ENCODE data around the gene DRD2.

Gene DRD2

DNA sequence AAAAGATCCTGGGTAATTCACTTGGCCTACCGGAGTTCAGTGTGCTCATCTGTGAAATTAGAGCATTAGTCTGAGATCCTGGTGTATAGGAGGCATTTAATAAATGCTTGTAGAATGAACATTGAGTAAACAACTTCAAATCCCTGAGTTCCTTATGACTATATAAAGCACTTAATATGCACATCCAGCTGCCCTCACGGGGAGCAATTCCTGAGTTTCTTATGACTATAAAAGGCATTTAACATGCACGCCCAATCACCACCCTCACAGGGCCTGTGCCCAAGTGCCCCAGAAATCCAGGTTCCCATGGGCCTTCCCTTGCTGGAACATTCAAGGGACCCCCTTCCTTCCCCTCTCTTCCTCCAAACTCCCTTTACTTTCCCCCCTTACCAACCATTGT is 13.6 kb downstream of the DRD2 start:
- in situ Hi-C loops (cut with HindIII; ENCODE audit: low pct_ligation_motif_present, low sequenced_read_pairs): no loop called here
- H3K27me3 ChIP-seq (replicated peaks): peaks cover 12% of the 10 kb centered on the region
- H3K4me3 ChIP-seq (ENCODE audit: low read depth, low read length): no peak overlapping the region
- DNase-seq: no peak
- no peaks in the 10 kb centered on the region for H3K36me3 ChIP-seq (replicated peaks)
- TF ChIP-seq, protein P1, sequence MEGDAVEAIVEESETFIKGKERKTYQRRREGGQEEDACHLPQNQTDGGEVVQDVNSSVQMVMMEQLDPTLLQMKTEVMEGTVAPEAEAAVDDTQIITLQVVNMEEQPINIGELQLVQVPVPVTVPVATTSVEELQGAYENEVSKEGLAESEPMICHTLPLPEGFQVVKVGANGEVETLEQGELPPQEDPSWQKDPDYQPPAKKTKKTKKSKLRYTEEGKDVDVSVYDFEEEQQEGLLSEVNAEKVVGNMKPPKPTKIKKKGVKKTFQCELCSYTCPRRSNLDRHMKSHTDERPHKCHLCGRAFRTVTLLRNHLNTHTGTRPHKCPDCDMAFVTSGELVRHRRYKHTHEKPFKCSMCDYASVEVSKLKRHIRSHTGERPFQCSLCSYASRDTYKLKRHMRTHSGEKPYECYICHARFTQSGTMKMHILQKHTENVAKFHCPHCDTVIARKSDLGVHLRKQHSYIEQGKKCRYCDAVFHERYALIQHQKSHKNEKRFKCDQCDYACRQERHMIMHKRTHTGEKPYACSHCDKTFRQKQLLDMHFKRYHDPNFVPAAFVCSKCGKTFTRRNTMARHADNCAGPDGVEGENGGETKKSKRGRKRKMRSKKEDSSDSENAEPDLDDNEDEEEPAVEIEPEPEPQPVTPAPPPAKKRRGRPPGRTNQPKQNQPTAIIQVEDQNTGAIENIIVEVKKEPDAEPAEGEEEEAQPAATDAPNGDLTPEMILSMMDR (IDR thresholded peaks at IDR 0.05; ENCODE audit: low read depth, low read length, missing control alignments): no peak
- no peak overlapping the region for H3K27ac ChIP-seq

GRCh38 chr11:113460469-113460868 is 14.7 kb downstream of the DRD2 start:
- DNase-seq: no peak
- TF ChIP-seq, protein P1 (IDR thresholded peaks at IDR 0.05; ENCODE audit: low read depth, low read length, missing control alignments): no peak
- Histone ChIP-seq H3K27me3 (replicated peaks) (peaks cover 12% of the 10 kb centered on the region), H3K27ac (no peak overlapping the region), H3K4me3 (ENCODE audit: low read depth, low read length) (no peak overlapping the region), H3K36me3 (replicated peaks) (no peaks in the 10 kb centered on the region)
- in situ Hi-C loops (cut with HindIII; ENCODE audit: low pct_ligation_motif_present, low sequenced_read_pairs): no loop called here

DNA sequence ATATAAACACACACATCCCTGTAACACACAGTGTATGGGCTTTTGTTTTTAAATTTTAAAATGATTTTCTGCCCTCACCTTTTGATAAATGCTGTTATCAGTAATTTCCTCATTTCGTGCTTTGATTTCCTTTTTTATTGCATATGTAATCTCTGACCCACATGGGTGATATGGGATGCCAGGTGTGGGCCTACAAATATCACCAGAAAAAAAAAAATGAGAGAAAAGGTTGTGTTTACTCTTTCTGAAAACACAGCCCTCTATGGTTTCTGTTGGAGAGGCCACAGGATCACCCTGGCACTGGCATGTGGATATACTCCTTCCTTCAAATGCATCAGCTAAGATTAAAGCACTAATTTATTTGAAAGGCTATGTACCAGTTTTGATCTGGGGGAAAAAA is 17.0 kb downstream of the DRD2 start:
- Histone ChIP-seq H3K27ac (no peak overlapping the region), H3K4me3 (ENCODE audit: low read depth, low read length) (no peak overlapping the region), H3K27me3 (replicated peaks) (peaks cover 12% of the 10 kb centered on the region), H3K36me3 (replicated peaks) (no peaks in the 10 kb centered on the region)
- TF ChIP-seq, protein P1 (IDR thresholded peaks at IDR 0.05; ENCODE audit: low read depth, low read length, missing control alignments): no peak
- DNase-seq: no peak
- in situ Hi-C loops (cut with HindIII; ENCODE audit: low pct_ligation_motif_present, low sequenced_read_pairs): no loop called here

- no peak for DNase-seq
- Histone ChIP-seq H3K4me3 (ENCODE audit: low read depth, low read length) (no peak overlapping the region), H3K27me3 (replicated peaks) (peaks cover 12% of the 10 kb centered on the region), H3K36me3 (replicated peaks) (no peaks in the 10 kb centered on the region), H3K27ac (no peak overlapping the region)
- TF ChIP-seq, protein P1 (IDR thresholded peaks at IDR 0.05; ENCODE audit: low read depth, low read length, missing control alignments): no peak
- in situ Hi-C loops (cut with HindIII; ENCODE audit: low pct_ligation_motif_present, low sequenced_read_pairs): no loop called here
These were observed 17.4 kb downstream of the DRD2 start for GRCh38 chr11:113457784-113458183.

DNA sequence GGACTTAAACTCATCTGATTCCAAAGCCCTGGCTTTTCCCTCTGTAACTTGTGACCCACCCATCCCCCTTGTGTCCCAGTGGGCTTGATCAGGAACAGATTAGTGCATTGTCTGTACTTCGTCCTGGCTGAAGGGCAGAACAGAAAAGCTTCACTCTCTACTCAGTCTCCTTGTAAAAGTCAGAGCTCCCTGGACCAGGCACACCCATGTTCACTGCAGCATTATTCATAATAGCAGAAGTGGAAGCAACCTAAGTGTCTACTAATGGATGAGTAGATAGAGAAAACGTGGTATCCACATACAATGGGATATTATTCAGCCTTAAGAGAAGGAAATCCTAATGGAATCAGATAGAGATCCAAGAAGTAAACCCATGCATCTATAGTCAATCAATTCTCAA is 20.7 kb downstream of the DRD2 start:
- in situ Hi-C loops (cut with HindIII; ENCODE audit: low pct_ligation_motif_present, low sequenced_read_pairs): no loop called here
- H3K36me3 ChIP-seq (replicated peaks): no peaks in the 10 kb centered on the region
- H3K4me3 ChIP-seq (ENCODE audit: low read depth, low read length): no peak overlapping the region
- no peak overlapping the region for H3K27ac ChIP-seq
- no peak for DNase-seq
- TF ChIP-seq, protein P1 (IDR thresholded peaks at IDR 0.05; ENCODE audit: low read depth, low read length, missing control alignments): no peak
- peaks cover 8% of the 10 kb centered on the region for H3K27me3 ChIP-seq (replicated peaks)

DNA sequence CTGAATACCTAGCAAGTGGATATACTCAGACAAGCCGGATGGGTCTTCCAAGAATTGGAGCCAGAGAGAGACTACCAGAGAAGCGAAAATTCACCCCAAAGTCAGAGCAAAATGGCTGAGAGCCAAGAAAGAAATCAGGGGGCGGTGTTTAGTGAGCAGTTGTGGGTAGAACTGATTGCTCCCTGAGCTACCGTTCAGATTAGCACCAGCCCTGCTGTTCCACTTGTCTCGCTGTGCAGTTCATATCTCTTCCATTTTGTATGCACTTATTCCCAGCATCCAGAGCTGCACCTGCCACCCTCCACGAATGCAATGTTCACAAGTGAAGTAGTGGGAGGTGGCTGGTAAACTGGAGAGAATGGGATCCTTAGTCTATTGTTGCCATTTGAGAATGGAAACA is 25.5 kb downstream of the DRD2 start:
- H3K36me3 ChIP-seq (replicated peaks): no peaks in the 10 kb centered on the region
- no peak for DNase-seq
- no peaks in the 10 kb centered on the region for H3K27me3 ChIP-seq (replicated peaks)
- no peak overlapping the region for H3K4me3 ChIP-seq (ENCODE audit: low read depth, low read length)
- in situ Hi-C loops (cut with HindIII; ENCODE audit: low pct_ligation_motif_present, low sequenced_read_pairs): no loop called here
- TF ChIP-seq, protein P1 (IDR thresholded peaks at IDR 0.05; ENCODE audit: low read depth, low read length, missing control alignments): no peak
- H3K27ac ChIP-seq: no peak overlapping the region
